ENCODE measurements around the gene SDK1.

The SDK1 gene

DNA sequence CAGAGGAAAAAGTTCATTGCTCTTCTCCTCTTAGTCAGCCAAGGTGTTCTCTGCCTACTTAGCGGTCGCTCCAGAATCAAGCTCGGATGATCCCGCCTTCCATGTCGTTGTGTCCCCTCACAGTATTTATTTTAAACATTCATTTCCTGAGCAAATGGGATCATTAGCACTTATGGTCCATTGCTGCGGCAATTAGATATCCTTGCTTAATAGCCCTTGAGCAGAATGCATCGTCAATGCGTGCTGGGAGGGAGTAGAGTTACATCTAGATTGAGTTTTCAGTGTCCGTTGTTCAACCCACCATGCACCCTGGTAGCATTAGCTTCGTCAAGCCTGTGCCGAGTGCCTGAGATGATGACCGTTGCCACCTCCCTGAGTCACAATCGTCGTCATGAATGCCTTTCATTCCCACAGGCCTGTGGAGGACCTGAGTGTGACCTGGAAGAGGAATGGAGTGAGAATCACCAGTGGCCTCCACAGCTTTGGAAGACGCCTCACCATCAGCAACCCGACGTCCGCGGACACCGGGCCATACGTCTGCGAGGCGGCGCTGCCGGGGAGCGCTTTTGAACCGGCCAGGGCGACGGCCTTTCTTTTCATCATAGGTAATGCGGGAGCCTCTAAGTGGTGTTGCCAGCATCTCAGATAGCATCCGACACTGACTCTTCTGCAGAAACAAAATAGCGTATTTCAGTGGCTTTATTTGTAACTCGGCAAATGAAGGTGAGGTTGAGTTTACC is 650.4 kb downstream of the SDK1 start:
- Histone ChIP-seq H3K4me1 (no peaks in the 10 kb centered on the region), H3K36me3 (no peaks in the 10 kb centered on the region), H3K9me3 (no peaks in the 10 kb centered on the region; the same call in 1 of the 2 replicates), H3K27me3 (no peaks in the 10 kb centered on the region), H3K4me3 (ENCODE audit: low read depth, low read length) (no peak overlapping the region)
- TF ChIP-seq, protein P1, sequence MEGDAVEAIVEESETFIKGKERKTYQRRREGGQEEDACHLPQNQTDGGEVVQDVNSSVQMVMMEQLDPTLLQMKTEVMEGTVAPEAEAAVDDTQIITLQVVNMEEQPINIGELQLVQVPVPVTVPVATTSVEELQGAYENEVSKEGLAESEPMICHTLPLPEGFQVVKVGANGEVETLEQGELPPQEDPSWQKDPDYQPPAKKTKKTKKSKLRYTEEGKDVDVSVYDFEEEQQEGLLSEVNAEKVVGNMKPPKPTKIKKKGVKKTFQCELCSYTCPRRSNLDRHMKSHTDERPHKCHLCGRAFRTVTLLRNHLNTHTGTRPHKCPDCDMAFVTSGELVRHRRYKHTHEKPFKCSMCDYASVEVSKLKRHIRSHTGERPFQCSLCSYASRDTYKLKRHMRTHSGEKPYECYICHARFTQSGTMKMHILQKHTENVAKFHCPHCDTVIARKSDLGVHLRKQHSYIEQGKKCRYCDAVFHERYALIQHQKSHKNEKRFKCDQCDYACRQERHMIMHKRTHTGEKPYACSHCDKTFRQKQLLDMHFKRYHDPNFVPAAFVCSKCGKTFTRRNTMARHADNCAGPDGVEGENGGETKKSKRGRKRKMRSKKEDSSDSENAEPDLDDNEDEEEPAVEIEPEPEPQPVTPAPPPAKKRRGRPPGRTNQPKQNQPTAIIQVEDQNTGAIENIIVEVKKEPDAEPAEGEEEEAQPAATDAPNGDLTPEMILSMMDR (IDR thresholded peaks at IDR 0.05; ENCODE audit: low read depth, low read length) = no peak
- DNase-seq = no peak

DNA sequence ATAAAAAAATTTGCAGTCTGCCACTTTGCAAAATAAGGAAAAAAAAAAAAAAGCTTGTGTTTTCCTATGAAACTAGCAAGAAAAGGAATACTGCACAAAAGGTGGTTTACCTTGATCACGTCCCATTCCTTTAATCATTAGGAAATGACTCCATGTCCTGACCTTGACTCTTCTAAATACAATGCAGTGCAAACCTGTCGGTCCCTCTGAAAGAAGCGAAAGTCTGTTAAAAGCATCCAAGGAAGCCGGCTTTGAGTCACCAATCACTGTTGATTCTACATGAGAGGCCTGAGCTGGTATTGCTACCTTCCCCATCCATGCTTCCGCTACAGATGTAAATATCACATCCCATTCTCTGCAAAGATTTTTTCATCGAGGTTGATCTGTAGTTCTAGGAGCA is 652.1 kb downstream of the SDK1 start:
- H3K27me3 ChIP-seq = no peaks in the 10 kb centered on the region
- TF ChIP-seq, protein P1 (IDR thresholded peaks at IDR 0.05; ENCODE audit: low read depth, low read length) = no peak
- H3K9me3 ChIP-seq = no peaks in the 10 kb centered on the region; the same call in 1 of the 2 replicates
- H3K36me3 ChIP-seq = no peaks in the 10 kb centered on the region
- H3K4me3 ChIP-seq (ENCODE audit: low read depth, low read length) = no peak overlapping the region
- no peak for DNase-seq
- H3K4me1 ChIP-seq = no peaks in the 10 kb centered on the region

DNA sequence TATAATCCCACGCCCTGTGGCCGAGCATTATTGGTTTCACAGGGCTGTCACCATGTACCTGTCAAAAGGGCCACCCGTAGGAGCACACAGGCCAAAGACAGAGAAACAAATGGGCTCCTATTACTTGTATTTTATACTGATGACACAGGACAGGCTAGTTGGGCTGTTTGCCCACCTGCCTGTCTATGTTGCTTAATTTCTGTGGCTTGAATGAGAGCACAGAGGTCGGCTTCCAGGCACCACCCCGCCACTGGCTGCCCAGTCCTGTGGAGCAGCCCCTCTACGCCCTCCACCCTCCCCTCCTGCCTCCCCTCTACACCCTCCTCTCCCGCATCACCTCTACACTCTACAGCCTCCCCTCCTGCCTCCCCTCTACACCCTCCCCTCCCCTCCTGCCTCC is 652.9 kb downstream of the SDK1 start:
- TF ChIP-seq, protein P1 (IDR thresholded peaks at IDR 0.05; ENCODE audit: low read depth, low read length) = no peak
- Histone ChIP-seq H3K27me3 (no peaks in the 10 kb centered on the region), H3K36me3 (no peaks in the 10 kb centered on the region), H3K4me1 (no peaks in the 10 kb centered on the region), H3K4me3 (ENCODE audit: low read depth, low read length) (no peak overlapping the region), H3K9me3 (no peaks in the 10 kb centered on the region; the same call in 1 of the 2 replicates)
- no peak for DNase-seq

DNA sequence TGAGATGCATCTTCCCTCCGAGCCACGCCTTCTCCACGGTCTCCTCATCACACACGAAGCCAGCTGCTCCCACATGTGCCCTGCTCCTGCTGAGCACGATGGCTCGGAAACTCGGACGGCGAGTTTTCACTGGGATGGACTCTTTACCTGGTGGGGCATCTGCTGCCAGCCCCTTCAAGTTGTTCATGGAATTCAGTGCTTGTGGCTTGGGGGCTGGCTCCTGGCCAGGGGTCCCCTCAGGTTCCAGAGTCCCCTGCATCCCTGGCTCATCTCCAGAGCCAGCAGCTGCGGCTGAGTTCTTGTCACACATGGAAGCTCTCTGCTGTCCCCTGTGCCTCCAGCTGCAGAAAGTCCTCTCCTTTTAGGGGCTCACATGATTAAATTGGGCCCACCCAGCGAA is 654.0 kb downstream of the SDK1 start:
- Histone ChIP-seq H3K36me3 (no peaks in the 10 kb centered on the region), H3K4me1 (no peaks in the 10 kb centered on the region), H3K4me3 (ENCODE audit: low read depth, low read length) (no peak overlapping the region), H3K9me3 (no peaks in the 10 kb centered on the region; the same call in 1 of the 2 replicates), H3K27me3 (no peaks in the 10 kb centered on the region)
- DNase-seq = no peak
- TF ChIP-seq, protein P1 (IDR thresholded peaks at IDR 0.05; ENCODE audit: low read depth, low read length) = no peak

DNA sequence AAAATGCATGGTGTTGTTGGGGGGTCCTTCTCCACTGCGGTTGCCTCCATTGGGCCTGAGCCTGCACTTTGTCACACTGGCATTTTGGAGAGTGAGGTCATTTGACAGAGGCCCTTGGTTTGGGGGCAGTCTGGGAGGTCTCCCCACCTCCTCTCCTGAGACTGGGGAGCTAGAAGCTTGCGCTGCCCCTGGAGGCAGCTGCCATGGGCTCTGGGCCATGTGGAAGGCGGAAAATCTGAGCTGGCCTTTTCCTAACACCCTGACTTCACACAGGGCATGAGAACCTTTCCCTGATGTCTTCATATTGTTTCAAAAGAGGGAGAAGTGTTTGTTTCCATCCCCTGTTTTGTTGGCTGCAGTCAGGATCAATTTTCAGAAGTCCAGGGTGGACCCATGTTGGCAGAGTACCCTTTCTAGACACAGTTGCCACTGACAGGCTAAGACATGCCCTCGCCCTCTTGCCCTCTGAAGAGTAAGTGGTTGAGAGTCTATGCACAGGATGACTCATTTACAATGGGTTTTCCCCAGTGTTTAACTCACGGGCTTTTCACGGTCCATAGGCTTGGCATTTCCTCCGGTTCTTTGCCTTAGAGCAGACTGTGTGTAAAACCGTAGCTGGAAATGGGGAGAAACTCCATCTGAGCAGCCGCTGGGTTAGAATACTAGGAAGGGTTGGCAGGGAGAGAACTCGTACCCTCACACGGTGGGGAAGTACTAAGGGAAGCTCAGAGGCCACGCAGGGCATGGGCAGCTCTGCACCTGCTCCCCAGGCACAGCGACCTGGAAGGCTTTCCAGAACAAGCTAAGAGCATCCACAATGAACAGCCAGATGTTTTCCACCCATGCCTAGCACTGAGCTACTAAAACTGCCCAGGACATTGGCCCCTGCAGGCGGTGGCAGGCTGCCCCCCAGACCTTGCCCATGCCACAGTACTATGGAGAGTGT is 655.0 kb downstream of the SDK1 start:
- no peaks in the 10 kb centered on the region; the same call in 1 of the 2 replicates for H3K9me3 ChIP-seq
- DNase-seq = no peak
- H3K4me1 ChIP-seq = no peaks in the 10 kb centered on the region
- no peaks in the 10 kb centered on the region for H3K27me3 ChIP-seq
- TF ChIP-seq, protein P1 (IDR thresholded peaks at IDR 0.05; ENCODE audit: low read depth, low read length) = no peak
- no peak overlapping the region for H3K4me3 ChIP-seq (ENCODE audit: low read depth, low read length)
- H3K36me3 ChIP-seq = no peaks in the 10 kb centered on the region
